ENCODE measurements around the gene PRSS2.
"Not testable (repeated sequence)": the region's sequence is repeated elsewhere in the genome, so short reads cannot be mapped to it uniquely, and the experiment has no call there.

Gene PRSS2

DNA sequence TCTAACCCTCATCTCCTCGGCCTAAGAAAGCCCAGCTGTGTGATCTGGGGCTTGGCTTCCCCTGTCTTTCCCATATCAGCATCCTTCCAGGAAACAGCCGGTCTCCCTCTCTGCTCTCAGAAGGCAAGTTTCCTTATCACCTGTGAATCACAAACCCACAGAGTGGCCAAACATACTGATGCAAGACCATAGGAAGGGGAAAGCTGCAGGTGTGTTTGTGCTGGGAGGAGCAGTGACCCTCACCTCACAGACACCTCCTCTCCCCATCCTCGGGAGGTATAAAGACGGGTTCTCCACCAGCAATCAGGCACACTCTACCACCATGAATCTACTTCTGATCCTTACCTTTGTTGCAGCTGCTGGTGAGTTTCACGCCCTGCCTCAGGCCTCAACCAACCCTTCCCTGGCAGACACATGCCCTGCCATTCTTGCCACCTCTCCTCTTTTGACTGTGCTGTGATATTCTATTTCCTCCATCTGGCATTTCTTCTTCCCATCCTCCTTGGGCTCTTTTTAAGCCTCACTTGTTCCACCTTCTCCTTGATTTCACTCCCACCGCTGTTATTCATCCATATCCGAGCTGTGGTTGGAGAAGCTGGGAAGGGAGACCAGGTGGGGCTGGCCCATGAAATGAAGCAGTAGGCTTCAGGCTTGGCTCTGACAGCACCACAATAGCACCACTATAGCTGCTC is at the start of gene PRSS2:
Gene PRSS2, plus strand, starts transcription at position 310 of the 692 bp plus-strand sequence. Its CDS starts 13 bp downstream, at position 323.
- in situ Hi-C loops (cut with HindIII; ENCODE audit: low sequenced_read_pairs): no loop called here

- in situ Hi-C loops (cut with HindIII; ENCODE audit: low sequenced_read_pairs): no loop called here
Measured at GRCh38 chr7:142720986-142721385, 49.8 kb upstream of the PRSS2 start.

DNA sequence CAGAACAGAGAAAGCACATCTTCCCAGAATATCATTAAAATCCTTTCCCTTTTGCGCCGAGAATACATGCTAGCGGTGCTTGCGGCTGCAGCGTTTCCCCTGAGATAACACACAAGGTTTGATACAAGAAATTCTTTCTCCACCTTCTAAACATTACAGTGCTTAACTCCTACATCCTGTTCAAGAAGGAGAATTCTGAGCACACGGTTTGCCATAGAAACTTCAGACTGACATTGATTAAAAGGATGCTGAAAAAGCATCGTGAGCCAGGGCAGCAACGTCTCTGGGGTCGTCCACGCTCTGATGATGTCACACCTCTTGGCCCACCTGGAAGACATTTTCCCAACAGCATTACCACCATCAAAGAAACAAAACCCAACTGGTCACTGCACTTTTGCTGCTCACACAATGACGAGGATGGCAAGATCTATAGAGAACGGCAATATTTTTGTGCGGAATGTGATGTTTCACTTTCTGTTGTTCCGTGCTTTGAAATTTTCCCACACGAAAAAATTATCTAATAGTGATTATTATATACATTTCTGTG is 48.4 kb upstream of the PRSS2 start:
- in situ Hi-C loops (cut with HindIII; ENCODE audit: low sequenced_read_pairs): no loop called here

DNA sequence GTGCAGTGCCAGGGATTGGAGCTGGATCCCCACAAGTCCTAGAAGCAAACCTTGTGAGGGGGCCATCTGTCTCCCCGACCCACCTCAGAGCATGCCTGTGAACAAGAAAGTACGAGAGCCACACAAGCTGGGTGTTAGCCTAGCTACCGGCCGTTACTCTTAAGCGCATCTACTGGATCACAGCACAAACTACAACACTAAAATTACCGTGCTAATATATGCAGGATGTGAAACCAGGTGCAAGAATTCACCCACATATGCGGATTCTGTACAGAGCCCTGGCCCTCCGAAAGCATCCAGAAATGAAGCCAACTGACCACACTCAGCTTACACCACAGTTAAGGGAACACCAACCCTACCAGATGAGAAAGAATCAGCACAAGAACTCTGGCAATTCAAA is 37.5 kb upstream of the PRSS2 start:
- in situ Hi-C loops (cut with HindIII; ENCODE audit: low sequenced_read_pairs): no loop called here

DNA sequence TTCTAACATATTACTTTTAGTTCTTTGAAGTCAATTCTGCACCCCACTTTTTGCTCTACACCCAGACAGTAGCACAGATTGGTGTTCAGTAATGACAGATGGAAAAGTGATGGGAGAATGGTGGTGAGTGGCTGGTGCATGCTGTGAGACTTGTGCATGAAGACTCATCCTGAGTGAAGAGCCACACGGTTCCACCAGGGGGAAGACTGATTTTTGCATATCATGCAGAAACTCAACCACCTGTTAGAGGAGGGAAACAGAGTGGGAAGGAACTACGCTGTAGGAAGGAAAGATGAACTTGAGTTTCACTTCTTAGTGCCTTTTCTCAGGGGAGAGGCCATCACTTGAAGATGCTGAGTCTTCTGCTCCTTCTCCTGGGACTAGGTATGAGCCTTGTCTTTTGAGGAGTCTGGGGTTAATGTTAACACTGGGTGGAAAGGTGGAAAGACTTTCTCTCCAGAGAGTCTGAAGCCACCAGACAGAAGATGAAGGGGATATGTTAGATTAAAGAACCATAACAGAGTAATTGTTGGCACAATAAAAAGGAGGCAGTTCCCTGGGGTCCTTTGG is 30.8 kb upstream of the PRSS2 start:
- in situ Hi-C loops (cut with HindIII; ENCODE audit: low sequenced_read_pairs): no loop called here

DNA sequence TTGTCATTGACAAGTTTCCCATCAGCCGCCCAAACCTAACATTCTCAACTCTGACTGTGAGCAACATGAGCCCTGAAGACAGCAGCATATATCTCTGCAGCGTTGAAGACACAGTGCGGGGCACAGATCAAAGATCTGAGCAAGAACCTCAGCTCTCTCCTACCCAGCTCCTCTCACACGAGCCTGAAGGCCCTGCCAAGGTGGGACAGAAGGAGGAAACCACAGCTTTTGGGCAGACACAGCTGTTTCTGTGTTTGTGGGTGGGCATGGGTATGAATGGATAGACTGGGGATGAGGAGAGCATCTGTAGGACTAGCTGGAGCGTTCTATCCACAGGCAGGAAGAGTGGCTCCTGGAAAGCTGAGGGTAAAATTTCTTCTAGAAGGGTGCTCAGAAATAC is 30.0 kb upstream of the PRSS2 start:
- in situ Hi-C loops (cut with HindIII; ENCODE audit: low sequenced_read_pairs): no loop called here

GRCh38 chr7:142741932-142742331 is 28.8 kb upstream of the PRSS2 start:
- in situ Hi-C loops (cut with HindIII; ENCODE audit: low sequenced_read_pairs): not testable (repeated sequence)

DNA sequence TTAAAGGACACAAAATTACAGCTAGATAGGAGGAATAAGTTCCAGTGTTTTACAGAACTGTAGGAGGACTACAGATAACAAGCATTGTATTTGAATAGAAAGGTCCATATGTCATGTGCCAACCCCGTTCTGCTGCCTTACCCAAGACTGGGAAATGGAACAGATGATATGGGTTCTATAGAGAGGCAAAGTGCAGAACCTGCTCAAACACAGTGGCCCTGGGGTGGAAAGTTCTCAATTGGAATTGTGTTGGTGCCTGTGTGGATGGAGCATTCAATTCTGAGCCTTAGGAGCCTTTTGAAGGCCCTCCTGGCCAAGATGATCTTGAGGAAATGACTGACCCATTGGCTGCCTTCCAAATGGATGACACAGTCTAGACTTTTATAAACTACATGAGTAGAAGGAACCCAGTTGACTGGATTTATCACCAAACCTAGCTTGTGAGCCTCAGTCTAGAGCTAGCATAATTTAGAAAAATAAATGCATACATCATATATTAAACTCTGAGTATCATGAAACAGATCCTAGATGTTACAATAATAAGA is 25.6 kb upstream of the PRSS2 start:
- in situ Hi-C loops (cut with HindIII; ENCODE audit: low sequenced_read_pairs): no loop called here

DNA sequence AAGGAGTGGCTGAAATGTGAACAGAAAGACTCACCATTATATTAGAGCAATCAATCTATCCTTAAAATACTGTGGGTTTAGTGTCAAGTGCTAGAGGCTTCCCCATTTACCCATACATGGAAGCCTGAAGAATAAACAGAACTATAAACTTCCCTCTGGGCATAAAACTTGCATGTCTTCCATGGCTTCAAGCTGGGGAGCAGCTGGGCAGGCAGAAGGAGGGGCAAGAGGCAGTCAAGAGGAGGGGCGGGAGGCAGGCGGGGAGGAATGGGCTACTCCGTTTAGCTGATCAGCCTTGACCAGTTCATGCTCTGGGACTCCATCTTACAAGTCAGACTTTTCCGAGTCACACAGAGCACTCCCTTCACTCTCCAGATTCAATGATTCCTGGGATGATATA is 25.0 kb upstream of the PRSS2 start:
- in situ Hi-C loops (cut with HindIII; ENCODE audit: low sequenced_read_pairs): no loop called here

GRCh38 chr7:142746264-142746663 is 24.5 kb upstream of the PRSS2 start:
- in situ Hi-C loops (cut with HindIII; ENCODE audit: low sequenced_read_pairs): no loop called here

- in situ Hi-C loops (cut with HindIII; ENCODE audit: low sequenced_read_pairs): not testable (repeated sequence)
Measured at GRCh38 chr7:142748410-142748809, 22.4 kb upstream of the PRSS2 start.

- in situ Hi-C loops (cut with HindIII; ENCODE audit: low sequenced_read_pairs): no loop called here
Measured at GRCh38 chr7:142749218-142749993, 21.4 kb upstream of the PRSS2 start, which contains the start of gene PRSS1. TSS of gene PRSS1 (plus strand) at chr7:142749472. CDS start at chr7:142749485, 13 bp downstream.

- in situ Hi-C loops (cut with HindIII; ENCODE audit: low sequenced_read_pairs): no loop called here
Measured at GRCh38 chr7:142750321-142750938, 20.3 kb upstream of the PRSS2 start.

DNA sequence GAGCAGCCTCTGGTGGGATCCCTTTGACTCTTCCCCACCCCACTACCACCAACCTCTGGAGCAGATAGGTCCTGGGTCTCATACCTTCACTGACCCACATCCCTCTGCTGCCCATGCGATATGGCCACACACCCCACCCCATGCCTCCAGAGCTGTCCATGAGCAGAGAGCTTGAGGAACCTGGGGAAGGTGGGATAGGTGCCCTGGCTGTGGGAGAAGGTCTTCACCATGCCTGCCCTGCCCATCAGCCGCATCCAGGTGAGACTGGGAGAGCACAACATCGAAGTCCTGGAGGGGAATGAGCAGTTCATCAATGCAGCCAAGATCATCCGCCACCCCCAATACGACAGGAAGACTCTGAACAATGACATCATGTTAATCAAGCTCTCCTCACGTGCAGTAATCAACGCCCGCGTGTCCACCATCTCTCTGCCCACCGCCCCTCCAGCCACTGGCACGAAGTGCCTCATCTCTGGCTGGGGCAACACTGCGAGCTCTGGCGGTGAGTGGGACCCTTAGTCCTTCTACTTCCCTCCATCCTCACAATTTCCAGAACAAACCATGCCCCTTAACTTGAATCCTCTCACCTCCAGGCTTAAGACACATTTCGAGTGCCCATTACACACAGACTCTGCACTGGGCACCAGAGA is 19.1 kb upstream of the PRSS2 start:
- in situ Hi-C loops (cut with HindIII; ENCODE audit: low sequenced_read_pairs): not testable (repeated sequence)

GRCh38 chr7:142752376-142753225 is 18.2 kb upstream of the PRSS2 start:
- in situ Hi-C loops (cut with HindIII; ENCODE audit: low sequenced_read_pairs): no loop called here

DNA sequence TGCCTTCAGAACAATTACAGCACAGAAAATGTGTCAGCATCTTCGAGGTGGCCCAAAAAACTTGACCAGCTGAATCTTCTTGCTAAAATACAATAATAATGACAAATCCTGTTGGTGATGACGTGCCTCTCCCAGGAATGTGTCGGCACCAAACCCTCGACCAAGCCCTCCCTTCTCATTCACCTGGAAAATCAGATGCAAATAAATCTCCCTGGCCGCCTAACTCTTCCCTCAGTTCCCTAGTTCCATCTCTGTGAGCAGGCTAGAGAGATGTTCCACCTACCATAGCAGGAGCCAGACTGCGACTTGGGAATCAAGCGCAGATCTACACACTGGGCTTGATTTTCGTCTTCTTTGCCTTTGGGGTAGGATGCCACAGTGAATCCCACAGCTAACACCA is 17.4 kb upstream of the PRSS2 start:
- in situ Hi-C loops (cut with HindIII; ENCODE audit: low sequenced_read_pairs): no loop called here

DNA sequence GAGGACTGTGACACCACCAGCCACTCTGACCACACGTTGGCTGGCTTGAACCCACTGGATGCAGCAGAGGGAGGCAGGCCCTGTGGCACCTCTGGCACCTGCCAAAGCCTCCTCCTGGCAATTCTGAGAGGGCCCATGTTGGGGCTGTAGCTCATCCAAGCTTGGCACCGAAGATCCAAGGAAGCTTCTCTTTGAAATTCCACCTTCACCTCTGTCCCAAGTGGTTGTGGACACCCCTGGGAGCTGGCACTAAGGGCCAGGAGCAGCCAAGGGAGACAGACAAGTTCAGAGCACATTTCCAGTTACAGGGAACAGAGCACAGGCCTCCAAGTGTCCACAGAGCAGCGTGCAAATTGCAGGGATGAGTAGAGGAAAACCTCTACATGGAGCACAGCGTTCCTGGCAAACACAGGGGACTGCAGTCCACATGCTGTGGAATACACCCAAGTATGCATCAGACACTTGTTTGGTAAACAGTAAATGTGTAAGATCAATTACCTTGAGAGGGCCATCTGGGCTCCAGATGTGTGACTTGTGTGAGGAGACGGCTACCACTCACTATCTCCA is 16.8 kb upstream of the PRSS2 start:
- in situ Hi-C loops (cut with HindIII; ENCODE audit: low sequenced_read_pairs): not testable (repeated sequence)

GRCh38 chr7:142754681-142755575 is 15.8 kb upstream of the PRSS2 start:
- in situ Hi-C loops (cut with HindIII; ENCODE audit: low sequenced_read_pairs): no loop called here

Measured in DLD1 (cell line).